Breast epithelium (tissue), 3 donors: Measurements from ENCODE around the gene MRFAP1.

Source experiments
- CTCF ChIP-seq, 3 donors: fragments of 450-650 bp; IDR thresholded peaks; one replicate each; pipeline ENCODE4 v1.5.1; 2016 to 2017; ENCODE audit warnings: antibody characterized with exemption in 3 of 3, mild to moderate bottlenecking in 3 of 3, moderate library complexity in 3 of 3
- POLR2A ChIP-seq: fragments of 450-650 bp; IDR thresholded peaks from one replicate; pipeline ENCODE4 v1.6.1; 2016; ENCODE audit warnings: antibody characterized with exemption, mild to moderate bottlenecking, moderate library complexity
- POLR2AphosphoS5 ChIP-seq, 3 donors: sonication (generic); formaldehyde crosslinking; IDR thresholded peaks; one replicate each; pipeline ENCODE4 v1.6.1; 2017; ENCODE audit warnings: antibody characterized with exemption in 3 of 3

DNA sequence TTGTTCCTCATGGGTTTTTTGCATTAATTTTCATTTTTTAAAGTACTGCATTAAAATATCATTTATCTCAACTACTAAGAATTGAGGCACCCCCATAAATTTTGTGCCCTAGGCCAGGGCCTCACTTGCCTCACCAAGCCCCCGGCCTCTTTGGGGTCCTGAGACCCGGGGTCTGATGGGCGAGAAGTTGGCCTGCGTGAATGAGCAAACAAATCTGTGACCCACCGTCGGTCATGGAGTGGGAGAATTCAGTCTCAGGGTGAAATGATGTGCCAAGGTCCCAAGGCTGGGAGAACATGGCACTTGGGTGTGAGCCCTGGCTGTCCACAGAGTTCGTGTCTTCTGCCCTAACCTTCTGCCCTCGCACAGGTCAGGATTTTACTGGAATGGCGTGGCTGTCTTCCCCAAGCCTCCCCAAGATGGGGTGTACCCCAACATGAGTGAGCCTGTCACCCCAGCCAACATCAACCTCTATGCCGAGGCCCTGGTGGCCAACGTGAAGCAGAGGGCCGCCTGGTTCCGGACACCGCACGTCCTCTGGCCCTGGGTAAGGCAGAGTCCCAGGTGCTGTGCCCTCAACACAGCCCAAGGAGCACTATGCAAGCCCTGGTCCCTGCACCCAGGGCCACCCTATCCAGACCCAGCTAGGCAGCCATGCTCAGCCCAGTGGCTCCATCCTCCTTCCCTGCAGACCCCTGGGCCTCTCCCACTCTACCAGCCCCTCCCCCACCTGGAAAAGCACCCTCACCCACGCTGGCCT is 47.5 kb upstream of the MRFAP1 start:
- TF ChIP-seq CTCF (IDR thresholded peaks at IDR 0.05) = no peak
- no peak for TF ChIP-seq POLR2A
- no peak for TF ChIP-seq POLR2AphosphoS5 (IDR thresholded peaks at IDR 0.05)
